NCI-H2081 treated with DMSO at 0.1 percent for 48 hours (cell line): ENCODE measurements around the gene FYB2.

Source experiments
- DNase-seq: peaks from one replicate; lab custom pipeline; 2025; lab: John Stamatoyannopoulos, UW

Gene FYB2

DNA sequence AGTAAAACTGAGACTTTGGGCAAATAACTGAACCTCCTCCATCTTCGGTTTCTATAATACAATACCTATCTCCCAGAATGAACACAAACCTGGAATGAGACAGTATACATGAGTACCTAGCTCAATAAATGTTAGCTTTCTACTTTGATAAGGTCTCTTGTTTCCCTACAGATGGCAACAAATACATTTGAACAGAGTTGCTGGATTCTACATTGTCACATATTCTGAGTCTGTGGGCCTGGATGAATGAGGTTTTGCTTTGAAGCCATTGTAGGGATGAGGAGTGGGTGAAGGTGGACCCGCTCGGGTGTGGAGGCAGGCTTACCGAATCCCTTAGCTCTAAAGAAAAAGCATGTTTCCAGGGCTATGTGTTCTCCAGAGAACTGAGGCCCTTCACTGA is 13.9 kb upstream of the FYB2 start:
- no peak for DNase-seq

DNA sequence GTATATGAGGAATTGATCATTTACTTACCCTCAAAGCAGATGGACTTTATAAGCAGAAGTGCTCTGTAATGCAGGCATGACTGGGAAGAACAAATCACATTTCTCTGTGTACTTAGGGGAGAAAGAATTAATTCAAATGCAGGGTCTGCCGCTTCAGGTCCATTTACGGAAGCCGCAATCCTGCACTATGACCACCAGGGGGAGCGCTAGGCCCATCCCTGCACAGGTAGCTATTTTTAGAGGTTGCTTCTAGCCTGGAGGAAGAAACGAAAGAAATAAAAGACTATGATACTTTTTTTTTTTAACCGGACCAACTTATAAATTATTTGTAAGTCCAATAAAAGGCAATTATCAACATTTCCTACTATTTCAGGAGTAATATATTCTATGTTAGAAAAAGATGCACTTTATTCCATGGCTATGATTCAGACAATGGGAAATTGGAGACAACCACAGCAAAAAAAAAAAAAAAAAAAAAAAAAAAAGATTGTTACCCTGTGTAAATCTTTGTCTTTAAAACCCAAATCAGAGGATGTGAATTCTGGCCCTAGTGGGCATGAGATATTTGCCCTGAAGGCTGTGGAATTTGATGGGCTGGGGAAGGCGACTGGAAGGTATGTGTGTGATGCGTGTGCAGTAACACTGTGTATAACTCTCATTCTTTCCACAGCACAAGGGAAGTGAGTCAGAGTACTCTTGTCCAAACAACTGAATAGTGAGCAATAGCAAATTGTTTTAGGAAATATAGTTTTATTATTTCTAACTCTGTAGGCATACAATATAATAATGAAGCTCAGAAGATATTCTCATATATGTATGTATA is 12.9 kb upstream of the FYB2 start:
- DNase-seq = no peak

DNA sequence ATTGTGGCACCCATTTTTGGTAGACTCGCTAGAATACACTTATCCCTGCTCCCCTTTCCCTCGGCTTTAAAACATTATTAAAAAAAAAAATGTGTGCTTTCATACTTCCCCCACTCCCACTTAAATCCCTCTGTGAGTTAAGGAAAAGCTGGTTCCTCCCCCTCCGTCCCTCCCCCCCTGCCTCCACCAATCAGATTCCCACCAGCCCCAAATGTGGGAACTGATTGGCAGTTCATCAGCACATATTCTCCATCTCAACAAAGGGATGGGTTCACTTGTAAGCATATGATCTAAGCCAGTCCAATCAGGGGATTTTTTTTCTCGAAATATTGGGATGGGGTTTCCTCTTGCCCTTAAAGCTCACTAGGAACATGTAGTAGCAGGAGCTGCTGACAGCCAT is 10.8 kb upstream of the FYB2 start:
- no peak for DNase-seq

DNA sequence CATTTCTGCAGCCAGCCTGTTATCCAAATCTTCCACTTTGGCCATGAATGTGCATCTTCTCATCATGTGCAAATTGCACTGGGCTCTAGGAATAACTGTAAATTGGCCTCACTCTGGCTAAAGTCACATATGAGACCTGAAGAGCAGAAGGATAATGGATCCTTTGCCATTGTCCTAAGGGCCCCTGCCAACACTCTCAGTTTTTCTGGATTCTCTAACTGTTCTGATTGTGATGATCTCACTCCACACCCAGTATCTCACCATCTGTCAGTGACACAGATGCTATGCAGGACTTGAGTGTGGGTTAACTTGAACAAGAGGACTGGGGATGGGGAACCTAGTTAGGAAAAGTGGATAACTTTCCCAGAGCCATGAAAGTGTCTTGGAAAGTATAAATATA is 8.5 kb upstream of the FYB2 start:
- no peak for DNase-seq

DNA sequence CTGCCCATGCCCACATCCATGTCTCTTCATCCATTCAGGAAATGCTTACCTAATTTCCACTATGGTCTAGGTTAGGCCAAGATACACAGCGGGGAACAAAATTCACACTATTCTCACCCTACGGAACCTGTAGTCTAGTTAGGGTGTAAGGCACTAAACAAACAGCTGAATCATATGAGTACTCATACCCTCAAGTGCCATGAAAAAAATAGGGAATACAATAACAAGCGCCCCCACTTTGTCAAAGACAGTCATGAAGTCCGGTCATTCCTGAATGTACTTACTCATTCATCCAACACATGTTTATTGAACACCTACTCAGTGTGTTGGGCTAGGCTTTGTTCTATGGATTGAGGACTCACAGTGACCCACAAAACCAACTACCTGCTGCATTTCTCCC is 6.2 kb upstream of the FYB2 start:
- no peak for DNase-seq

DNA sequence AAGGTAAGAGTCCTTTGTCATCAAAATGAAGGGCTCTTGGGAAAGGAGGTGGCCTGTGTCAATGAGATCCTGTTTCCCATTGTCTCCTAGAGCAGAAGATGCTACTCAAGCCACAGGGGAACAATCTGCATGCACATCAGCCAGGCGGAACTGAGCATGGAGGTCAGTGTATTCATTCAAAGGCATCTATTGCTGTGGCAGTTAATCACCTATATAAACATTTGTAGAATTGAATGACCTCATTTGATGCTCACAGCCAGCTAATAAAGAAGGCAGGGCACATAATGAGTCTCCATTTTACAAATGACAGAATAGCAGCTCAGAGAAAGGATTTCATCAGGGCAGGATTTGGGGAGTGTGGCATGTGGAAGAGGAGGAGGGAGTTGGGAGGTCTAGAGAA is 5.7 kb upstream of the FYB2 start:
- peak; percentile 6 for DNase-seq

DNA sequence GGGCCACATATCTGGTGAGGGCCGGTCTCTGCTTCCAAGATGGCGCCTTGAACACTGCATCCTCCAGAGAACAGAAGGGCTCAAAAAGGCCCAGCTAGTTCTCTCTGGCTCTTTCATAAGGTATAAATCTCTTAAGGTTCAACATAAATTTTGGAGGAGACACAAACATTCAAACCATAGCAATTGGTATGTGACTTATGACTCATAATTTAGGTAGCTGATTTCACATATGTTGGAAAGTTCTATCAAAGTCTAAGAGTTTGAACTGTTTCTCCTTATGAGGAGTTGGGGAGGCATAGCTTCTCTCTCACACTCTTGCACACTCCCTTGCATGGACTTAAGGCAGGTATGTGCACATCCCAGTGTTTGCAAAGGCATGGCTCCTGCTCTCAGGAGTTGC is 5.1 kb upstream of the FYB2 start:
- no peak for DNase-seq

DNA sequence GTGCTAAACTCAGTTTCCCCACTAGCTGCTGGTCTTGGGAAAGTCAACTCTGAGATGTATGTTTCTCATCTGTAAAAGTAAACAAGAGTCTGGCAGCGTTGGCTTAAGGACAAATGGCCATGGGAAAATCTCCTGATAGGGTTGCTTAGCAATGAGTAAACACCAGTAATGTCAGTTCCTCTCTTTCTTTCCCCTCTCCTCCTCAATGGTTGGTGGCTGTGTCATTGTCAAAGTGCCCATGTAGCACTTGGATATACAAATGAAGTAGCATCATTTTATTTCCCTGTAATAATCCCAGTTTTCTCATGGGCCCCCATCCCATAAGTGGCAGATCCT is 2.2 kb upstream of the FYB2 start:
- no peak for DNase-seq

DNA sequence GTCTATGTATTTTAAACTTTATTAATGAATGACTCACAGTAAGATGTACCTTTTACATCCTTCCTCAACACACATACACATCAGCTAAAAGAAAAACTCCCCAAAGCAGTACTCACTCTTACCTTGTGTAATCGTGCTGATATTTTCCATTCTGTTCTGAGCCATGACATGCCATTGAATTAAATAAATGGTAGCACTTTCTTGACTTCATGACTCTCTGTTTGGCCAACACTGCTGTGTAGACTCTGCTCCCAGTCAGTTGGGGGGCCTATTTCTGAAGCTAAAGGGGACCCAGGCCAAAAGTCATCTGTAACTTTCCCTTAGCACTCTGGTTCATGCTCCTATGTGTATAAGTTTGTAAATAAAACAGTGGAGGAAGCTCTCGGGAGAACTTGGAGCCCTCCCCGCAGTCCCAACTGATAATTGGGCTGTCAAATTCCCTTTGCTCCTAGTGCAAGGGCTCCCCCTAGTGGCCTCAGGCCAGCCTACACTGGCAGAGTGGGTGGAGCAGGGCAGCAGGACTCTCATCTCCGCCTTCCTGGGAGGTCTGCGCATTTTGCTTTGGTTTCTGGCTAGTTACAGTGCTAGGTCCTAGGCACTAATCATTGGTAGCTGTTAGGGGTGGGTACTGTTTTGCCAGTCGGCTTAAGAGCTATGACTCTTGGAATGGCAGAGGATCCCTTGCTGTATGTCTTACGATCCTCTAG is 1.7 kb upstream of the FYB2 start:
- no peak for DNase-seq

DNA sequence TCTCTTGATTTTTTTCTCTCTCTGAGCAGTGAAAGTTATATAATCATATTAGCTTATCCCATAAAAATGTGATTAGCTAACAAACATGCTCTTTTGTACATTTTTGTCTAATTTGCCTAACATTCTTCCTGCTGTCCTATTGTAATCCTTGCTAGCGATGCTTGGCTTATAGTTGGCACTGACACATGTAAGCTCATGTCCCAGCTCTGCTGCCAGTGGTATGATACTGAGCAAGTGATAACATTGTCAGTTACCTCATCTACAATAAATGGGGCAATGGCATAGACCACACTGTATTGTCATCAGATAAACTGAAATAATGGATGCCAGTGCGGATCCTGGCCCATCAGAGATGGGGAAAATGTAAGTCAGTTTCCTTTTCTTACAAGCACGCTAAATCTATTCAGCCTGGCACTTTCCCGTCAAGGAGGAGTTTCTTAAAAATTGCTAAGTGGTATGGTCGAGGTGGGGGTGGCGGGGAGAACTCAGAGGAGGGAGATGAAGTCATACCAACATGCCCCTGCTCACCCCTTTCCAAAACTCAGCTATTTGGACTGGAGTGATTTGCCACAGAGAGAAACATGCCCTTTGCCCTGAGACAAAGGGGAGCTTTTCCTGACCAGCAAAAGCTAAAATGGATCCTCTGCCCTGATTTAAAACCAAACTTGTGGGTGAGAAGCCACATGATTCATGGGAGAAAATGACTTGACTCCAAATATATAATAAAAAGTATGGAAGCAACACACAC is 1.3 kb downstream of the FYB2 start:
- no peak for DNase-seq

DNA sequence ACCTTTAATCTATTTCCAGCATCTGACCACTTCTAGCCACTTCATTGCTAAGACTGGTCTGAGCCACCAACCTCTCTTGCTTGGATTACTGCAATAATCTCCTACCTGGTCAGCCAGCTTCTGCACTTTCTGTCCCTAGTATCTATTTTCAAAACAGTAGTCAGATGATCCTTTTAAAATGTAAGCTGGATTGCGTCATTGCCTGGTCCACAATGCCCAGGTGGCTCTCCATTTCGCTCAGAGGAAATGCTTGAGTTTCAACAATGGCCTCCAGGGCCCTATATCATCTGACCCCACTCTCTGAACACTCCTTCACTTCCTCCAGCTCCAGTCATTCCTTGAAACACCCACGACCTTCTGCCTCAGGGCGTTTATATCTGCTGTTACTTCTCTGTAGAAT is 2.3 kb downstream of the FYB2 start:
- no peak for DNase-seq

DNA sequence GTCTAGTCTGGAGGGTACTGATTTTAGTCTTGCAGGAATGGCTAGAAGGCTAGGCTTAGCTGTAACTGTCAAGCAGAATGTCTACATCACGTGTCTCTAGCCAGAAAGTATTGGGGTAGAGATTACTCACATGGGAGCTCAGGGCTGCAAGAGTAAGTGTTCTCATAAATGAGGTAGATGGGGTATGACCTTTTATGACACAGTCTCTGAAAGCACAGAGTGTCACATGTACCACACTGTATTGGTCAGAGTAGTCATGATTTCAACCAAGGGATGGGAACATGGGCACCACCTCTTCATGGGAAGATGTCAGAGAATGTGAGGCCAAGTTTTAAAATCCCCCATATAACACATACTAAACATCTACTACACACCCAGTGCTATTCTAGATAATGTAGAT is 2.9 kb downstream of the FYB2 start:
- no peak for DNase-seq

DNA sequence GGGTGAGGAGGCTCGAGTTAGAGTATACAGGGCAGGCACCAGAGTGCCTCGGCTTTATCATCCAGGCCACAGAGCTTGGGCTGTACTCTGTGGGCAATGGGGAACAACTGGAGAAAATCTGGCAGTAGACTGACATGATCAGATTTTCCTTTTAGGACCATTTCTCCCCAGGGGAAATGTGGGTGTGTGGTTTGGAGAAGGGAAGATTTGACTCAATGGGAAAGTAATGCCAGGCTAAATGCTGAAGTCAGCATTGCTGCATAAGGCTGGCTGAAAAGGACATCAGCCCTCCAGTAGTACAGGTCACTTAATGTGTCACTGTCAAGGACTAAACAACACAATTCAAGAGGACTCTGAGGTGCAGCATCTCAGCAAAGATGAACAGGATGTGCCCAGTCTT is 5.0 kb downstream of the FYB2 start:
- no peak for DNase-seq

DNA sequence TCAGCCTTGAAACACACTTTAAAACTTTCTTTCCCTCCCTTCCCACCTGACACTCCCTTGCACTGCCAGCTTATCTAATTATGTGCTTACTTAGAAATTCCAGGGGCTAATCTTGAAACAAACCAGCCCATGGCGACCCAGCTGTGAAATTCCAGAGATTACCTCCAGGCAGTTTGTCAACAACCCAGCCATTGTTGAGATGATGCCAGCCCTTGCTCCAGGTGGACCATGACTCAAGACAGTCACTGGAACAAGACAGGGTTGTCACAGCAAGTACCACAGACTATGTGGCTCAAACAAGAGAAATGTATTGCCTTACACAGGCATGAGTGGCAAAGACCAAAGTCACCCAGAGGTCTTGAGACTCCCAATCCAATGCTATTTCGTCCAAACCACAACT is 7.9 kb downstream of the FYB2 start:
- no peak for DNase-seq

DNA sequence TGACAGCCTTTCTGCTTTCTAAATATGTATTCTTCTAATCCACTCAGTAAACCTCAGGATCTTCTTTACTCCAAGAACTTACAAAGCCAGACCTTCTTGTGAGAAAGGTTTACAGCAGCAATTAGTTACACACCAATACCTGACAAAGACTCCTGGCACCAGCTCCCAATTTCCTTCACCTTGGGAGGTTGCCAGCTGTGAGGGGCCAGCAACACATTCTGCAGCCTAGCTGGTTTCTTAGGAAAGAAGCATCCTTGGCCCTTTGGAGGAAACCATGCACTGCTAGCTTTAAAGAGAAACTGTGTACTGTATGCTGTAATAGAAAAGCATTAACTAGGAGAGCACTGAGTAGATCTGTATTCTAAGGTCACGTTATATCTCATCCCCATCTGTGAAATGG is 10.8 kb downstream of the FYB2 start:
- no peak for DNase-seq

DNA sequence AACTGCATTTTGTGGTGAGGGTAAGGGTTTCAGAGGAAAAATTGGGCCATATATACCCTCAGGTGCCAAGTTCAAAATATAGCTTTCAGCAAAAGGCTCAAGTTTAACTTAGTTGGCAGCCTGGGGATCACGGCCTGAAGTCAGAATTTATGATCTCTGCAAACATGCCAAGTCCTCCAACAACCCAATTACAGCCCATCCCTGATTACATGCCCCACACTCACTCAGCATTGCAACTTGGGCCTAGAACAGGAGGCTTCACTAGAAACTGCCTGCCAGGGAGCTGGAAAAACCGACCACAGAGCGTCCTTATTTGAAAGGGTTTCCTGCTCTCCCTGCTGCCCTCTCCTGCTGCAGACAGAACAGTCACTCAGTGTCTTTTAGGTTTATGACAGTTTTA is 12.4 kb downstream of the FYB2 start:
- no peak for DNase-seq

DNA sequence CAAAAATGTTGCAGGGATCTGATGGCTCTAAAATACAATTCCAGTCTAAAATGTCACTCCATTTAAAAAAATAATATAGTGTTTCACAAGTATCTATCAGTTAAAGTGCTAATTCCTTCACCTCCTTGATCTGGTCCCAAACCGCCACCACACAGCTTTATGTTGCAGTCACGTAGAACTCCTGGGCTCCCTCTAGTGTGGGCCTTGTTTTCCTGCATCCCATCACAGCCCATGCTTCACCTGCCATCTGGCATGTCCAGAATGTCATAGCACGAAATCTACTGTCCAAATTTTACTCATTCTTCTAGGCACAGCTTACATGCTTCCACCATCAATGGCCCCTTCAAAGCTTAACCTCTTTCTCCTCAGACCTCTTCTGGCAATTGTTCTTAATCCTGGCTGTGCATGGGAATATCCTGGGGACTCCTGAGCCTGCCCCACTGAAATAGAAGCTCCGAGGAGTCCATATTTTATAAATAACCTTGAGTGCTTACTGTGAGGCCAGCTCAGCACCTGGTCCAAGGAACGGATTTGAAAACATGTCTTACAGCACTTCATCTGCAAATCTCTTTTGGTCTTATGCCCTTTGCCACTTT is 15.5 kb downstream of the FYB2 start:
- no peak for DNase-seq

DNA sequence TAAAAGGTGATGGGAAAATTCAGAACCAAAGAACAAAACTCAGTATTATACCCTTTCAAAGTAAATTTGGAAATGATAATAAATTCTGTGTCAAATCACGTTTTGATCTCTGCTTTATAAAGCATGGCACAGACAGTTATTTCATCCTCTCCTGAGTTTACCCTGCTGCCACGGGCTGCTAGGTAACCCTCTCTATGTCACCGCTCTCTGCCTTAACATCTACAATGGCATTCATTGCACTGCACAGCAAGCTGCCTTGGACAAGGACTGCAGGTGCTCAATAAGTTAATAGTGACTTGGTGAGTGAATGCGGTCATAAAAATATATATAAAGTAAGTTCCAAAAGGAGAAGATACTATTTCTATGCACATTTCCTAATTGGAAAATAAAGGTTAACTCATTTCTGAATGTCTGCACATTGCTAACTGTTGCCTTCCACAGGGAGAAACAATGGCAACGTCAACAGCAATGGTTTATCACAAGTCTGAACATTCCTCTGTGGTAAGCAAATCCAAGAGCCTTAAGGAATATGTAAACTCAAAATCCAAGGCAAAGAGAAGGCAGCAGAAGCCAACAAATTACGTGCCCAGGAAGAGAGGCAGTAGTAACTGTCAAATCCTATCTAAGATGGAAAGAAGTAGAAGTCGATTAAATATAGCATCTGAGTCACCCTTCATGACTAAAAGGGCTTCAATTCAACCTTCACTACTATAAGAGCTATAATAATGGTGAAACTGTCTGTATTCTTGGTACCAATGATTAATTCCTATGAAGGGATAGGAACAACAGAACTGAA is 19.4 kb downstream of the FYB2 start:
- DNase-seq = no peak

DNA sequence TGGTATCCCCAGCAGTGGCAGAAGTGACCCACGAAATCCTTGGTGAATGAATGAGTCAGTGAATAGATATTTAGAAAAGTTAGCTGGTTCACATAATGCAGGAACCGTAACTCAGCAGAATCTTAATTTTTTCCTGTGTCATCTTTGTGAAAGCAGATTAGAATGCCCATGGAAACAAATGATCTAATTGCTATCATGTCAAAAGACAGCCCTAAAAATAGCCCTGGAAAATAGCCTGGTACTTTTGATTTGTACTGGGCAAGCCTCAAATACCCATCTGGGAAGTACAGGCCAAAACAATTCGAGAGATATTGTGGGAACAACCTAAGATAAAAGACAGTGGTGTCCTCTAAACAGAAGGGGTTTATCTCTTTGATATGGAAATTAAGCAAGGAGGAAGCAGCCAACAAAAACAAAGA is 21.1 kb downstream of the FYB2 start:
- no peak for DNase-seq

DNA sequence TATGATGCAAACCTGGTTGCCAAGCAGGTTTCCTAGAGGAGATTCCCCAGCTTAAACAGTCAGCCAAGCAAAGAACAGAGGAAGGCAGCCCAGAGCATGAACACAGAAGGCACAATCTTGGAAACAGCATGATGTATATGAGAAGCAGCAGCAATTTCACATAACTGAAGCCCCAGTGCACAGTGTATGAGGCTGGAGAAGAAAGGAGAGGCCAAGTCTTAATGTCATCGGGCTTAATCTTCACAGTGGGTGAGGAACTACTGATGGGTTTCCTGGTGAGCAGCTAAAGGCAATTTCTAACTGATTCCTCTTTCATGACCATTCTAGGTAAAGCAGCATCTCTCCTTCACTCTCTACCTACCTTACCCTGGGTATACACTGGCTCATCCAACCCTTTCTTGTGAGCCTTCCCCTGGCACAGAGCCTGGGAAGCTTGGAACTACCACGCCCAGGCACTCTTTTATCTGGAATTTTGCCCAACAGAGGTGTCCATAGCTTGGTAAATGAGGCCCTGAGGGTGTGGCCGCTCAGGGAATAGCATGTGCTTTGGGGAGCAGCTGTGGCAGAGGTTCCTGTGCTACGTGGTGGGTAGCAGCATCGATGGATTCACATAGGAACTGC is 22.0 kb downstream of the FYB2 start:
- DNase-seq = no peak

DNA sequence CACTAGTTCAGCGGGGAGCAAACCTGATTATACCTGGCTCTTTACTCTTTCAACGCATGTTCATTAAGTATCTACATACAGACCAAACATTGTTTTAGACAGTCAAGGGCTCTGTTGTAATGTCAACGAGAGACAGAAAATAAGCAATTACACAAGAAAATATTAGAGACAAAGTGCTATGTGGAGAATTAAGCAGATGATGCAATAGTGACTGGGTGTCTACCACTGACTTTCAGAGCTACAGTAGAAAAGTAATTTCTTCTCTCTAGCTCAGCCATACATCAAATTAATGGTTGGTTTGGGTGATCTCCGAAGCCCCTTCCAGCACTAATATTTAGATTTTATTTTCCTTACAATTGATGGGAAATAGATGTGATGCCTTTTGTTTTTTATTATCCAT is 23.3 kb downstream of the FYB2 start:
- DNase-seq = no peak

DNA sequence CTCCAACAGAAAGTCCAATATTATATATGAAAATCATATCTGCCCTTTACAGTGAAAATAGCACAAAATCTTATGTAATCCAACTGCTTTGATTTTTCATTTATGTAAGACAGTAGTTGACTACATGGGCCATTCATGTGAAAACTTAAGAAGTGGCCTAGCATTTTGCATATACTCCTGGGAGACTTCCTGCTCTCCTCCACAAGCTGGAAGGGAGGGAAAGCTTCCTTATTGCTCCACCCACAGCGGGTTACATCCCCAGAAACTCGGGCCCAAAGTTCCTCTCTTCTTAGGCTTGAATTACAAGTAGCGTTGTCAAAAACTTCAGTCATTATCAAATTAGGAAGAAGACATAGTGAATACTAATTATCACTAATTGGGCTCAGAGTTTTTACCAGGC is 29.2 kb downstream of the FYB2 start:
- DNase-seq = no peak
